Stimulated activated naive CD4-positive, alpha-beta T cell (primary cell): ENCODE data around the gene A4GNT.
A peak's percentile ranks its signal among the peaks of the same experiment; 100 is the strongest.
"Not testable (repeated sequence)": the region's sequence is repeated elsewhere in the genome, so short reads cannot be mapped to it uniquely, and the experiment has no call there.

ENCODE experiments used
- DNase-seq, 6 experiments: peaks; one replicate each; lab custom pipeline; 2025; lab: John Stamatoyannopoulos, UW

A4GNT gene

DNA sequence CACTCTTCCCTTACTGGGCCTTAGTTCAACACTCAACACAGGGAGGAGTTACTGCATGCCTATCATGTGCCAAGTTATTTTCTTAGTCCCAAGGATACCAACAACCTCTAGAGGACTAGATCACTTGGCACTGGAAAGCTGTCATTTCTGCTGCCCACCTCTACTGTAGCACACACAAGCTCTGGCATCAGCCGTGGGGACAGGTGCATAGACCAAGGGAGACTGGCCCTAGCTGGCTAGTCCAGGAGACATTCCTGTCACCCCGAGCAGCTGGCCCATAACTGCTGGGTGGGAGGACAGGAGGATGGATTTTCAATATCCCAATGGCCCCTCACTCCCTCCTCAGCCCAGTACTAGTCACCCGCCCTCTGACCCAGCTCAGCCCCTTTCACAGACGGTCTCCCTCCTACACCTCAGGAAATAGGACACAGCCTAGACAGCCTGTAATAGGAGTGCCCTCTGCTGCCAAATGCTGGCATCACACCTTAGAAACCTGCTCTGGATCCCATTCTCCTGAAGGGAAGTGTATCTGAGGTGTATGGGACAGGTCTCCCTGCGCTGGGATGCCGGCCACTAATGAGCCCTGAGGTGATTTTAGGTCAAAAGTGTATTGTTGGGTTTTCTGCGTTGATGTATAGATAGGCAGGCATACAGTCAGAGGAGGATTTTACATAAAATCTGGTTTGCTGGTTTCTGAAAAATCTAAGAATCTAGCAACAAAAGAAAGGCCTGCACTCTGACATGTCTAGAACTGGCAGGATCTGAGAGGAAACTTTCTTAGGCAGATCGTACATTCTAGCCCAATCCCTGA is 13.4 kb downstream of the A4GNT start:
- DNase-seq, result peak in 3 of 6 experiments; percentile 5

GRCh38 chr3:138114988-138115971 is 16.9 kb downstream of the A4GNT start, which contains the start of gene DZIP1L:
Gene DZIP1L (minus strand): TSS chr3:138115608. CDS start chr3:138103971, 11,637 bp downstream.
- peak in 2 of 6 experiments; percentile 4 to 5 for DNase-seq

GRCh38 chr3:138114431-138114918 is 17.7 kb downstream of the A4GNT start:
- no peak for DNase-seq

- no peak for DNase-seq
Observed at GRCh38 chr3:138113326-138113725, 18.9 kb downstream of the A4GNT start.

GRCh38 chr3:138112362-138112761 is 19.8 kb downstream of the A4GNT start:
- DNase-seq, result no peak

GRCh38 chr3:138105598-138105997 is 26.6 kb downstream of the A4GNT start:
- DNase-seq, result no peak

DNA sequence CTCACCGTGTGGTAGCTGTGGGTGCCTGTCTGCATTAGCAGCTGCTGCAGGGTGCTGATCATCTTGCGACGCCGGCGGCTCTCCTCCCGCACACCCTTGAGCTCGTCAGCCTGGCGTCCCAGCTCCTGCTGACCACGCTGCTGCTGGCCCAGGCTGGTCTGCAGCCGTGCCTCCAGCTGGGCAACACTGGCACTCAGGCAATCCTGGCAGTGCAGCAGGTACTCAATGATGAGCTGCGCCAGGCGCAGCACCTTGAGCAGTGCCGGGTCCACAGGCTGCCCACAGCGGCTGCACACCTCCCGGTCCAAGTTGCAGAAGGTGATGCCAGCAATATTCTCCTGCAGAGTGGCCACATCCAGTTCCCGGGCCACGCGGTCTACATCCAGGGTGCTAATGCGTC is 28.7 kb downstream of the A4GNT start:
- DNase-seq, result no peak

DNA sequence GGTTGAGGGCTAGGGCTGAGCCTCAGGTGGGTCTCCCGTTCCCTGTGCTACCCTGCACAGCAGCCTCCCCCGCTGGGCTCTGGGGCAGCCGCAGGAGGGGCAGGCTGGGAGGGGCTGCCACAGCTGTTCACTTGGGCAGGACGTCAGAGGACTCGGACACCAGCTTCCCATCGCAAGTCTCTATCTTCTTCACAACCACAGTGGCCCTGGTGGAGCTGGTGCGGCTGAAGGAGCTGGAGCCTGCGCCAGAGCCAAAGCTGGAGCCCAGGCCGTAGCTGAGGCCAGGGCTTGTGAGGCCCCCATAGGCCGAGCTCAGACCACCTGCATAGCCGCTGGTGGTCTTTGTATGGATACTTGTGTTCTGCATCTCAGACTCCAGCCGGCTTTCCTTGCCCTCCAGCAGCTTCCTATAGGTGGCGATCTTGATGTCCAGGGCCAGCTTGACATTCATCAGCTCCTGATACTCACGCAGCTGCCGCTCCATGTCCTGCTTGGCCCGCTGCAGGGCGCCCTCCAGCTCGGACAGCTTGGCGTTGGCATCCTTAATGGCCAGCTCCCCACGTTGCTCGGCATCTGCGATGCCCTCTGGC is 30.7 kb downstream of the A4GNT start:
- not testable (repeated sequence) for DNase-seq

- no peak for DNase-seq
Observed at GRCh38 chr3:138099417-138099816, 32.8 kb downstream of the A4GNT start.

- DNase-seq, result no peak
Observed at GRCh38 chr3:138097192-138098172, 34.7 kb downstream of the A4GNT start.

DNA sequence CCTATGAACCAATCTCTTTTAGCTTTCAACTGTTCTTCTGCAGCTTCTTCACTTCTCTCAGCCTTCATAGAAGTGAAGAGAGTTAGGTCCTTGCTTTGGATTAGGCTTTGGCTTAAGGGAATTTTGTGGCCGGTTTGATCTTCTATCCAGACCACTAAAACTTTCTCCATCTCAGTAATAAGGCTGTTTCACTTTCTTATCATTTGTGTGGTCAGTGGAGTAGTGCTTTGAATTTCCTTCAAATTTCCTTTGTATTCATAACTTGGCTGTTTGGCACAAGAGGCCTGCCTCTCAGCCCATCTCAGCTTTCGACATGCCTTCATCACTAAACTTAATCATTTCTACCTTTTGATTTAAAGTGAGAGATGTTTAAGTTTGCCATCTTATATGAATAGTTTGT is 38.5 kb downstream of the A4GNT start:
- no peak for DNase-seq

DNA sequence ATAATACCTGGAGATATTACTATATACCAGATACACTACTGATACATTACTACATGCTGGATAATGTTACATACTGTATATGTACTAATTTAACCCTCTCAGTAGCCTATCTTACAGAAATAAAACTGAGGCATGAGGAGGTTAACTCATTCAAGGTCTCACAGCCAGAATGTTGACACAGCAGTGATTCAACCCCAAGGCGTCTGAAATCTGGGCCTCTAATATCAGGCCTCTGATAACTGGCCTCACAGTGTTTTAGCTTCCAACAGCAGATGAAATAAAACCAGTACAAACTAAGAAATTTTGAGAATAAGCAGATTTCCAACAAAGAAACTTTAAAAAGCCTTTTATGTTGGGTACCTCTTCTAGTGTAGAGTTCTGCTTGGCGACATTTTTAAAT is 40.2 kb downstream of the A4GNT start:
- no peak for DNase-seq

GRCh38 chr3:138089091-138089490 is 43.1 kb downstream of the A4GNT start:
- DNase-seq, result no peak

DNA sequence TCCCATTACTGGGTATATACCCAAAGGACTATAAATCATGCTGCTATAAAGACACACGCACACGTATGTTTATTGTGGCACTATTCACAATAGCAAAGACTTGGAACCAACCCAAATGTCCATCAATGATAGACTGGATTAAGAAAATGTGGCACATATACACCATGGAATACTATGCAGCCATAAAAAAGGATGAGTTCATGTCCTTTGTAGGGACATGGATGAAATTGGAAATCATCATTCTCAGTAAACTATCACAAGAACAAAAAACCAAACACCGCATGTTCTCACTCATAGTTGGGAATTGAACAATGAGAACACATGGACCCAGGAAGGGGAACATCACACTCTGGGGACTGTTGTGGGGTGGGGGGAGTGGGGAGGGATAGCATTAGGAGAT is 46.4 kb downstream of the A4GNT start:
- DNase-seq, result not testable (repeated sequence)

DNA sequence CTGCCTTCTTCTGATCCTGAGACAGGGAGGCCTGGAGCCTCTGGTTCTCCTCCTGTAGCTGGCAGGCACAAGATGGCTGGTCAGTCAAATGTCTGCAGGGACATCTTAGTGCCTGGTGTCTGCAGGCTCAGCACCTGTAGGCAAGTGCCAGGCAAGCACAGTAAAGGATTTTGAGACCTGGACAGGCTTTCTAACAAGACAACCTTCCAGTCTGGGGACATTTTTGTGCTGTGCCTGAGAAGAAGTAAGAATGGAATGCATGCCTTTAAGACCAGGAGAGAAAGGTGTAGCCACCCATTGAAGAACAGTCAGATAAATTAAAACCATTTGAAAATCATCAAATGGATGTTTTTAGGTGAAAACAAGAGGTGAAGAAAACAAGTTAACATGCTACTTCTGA is 48.0 kb downstream of the A4GNT start:
- DNase-seq, result no peak

GRCh38 chr3:138082992-138083386 is 49.2 kb downstream of the A4GNT start:
- DNase-seq, result no peak

DNA sequence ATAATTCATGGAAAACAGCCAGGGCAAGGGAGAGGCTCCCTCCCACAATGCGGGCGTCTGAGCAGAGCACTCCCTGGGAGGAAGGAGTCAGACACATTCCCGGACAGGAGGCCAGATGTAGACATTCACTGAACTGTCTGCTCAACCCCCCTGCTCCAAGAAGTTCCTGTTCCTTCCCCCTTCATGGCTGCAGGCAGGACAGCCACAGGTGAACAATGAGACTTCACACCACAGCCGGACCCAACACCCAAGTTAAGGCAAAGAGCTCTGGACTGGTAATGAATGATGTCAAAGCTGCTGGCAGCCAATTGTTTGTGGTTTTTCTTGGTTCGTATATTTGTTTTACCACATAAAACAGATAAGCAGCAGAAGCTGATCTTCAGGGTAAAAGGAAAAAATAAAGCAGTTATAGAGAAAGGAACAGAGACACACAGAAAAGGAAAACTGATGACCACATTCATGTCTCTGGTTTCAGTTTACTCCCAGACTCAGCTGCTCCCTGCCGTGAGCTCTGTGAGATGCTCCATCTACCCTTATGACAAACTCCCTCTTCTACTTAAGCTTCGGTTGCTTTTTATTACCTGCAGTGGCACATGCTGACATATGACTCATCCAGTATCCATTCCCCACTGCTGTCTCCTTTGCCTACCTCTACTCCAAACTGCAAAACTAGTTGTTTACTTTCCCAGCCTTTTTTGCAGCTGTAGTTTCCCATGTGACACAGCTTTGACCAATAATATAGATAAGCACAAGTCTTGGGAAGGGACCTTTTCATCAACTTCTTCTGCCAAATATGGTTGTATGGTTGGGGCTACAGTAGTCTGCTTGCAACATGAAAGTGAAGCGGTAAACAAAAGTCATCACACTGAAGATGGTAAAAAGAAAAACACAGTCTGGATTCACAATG is 49.9 kb downstream of the A4GNT start:
- no peak for DNase-seq

DNA sequence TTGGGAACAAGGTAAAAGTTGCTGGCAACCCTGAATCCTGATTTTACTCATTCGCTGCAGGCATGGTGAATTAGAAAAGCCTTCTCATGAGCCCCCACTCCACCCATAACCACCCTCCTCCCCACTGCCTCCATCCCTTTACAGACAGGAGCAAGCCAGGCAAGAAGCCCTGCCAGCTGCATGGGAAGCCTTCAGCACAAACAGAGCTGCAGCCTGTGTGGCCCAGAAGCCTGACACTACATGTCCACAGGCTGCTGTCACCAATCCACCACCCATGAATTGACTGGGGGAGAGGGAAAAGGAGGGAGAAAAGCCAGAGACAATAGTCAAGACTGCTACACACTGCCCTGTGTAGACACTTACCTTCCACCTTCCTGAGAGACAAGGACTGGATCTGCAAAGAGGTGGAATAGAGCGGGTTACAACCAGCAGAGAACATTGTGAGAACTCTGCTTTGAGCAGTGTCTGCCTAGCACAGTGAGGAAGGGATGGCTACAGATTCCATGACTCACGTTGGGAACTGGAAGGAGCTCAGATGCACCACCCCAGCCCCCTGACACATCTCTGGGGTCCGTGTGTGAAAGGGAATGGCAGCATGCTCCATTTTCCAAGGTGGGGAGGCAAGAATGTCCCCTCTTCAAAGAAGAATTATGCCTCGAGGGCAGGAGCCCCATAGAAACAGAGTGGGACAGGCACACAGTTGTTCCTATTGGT is 50.7 kb downstream of the A4GNT start:
- no peak for DNase-seq

- no peak for DNase-seq
Observed at GRCh38 chr3:138079901-138080300, 52.3 kb downstream of the A4GNT start.
